ENCODE measurements around the gene INPP5A.

The INPP5A gene

GRCh38 chr10:132518572-132519381 lies 18.8 kb upstream of the INPP5A start:
- DNase-seq (ENCODE audit: low read depth): no peak

- DNase-seq (ENCODE audit: low read depth): no peak
Measured at GRCh38 chr10:132519382-132520176, 18.0 kb upstream of the INPP5A start.

- no peak for DNase-seq (ENCODE audit: low read depth)
Measured at GRCh38 chr10:132520177-132520811, 17.3 kb upstream of the INPP5A start.

GRCh38 chr10:132521041-132521465 lies 16.5 kb upstream of the INPP5A start:
- DNase-seq (ENCODE audit: low read depth): no peak

- no peak for DNase-seq (ENCODE audit: low read depth)
Measured at GRCh38 chr10:132521466-132522102, 16.0 kb upstream of the INPP5A start.

GRCh38 chr10:132522521-132523411 lies 14.8 kb upstream of the INPP5A start:
- DNase-seq (ENCODE audit: low read depth): no peak

- no peak for DNase-seq (ENCODE audit: low read depth)
Measured at GRCh38 chr10:132523561-132524442, 13.8 kb upstream of the INPP5A start.

- DNase-seq (ENCODE audit: low read depth): no peak
Measured at GRCh38 chr10:132524443-132525285, 12.9 kb upstream of the INPP5A start.

- DNase-seq (ENCODE audit: low read depth): no peak
Measured at GRCh38 chr10:132526676-132527075, 10.9 kb upstream of the INPP5A start.

GRCh38 chr10:132527339-132528063 lies 10.1 kb upstream of the INPP5A start:
- DNase-seq (ENCODE audit: low read depth): no peak

GRCh38 chr10:132528064-132528691 lies 9.4 kb upstream of the INPP5A start:
- DNase-seq (ENCODE audit: low read depth): no peak

- DNase-seq (ENCODE audit: low read depth): no peak
Measured at GRCh38 chr10:132532179-132532578, 5.4 kb upstream of the INPP5A start.

- DNase-seq (ENCODE audit: low read depth): no peak
Measured at GRCh38 chr10:132532749-132533560, 4.6 kb upstream of the INPP5A start.

GRCh38 chr10:132533571-132534260 lies 3.9 kb upstream of the INPP5A start:
- DNase-seq (ENCODE audit: low read depth): no peak

GRCh38 chr10:132534391-132535064 lies 3.1 kb upstream of the INPP5A start:
- DNase-seq (ENCODE audit: low read depth): no peak

GRCh38 chr10:132535065-132535651 lies 2.4 kb upstream of the INPP5A start:
- DNase-seq (ENCODE audit: low read depth): no peak
